ENCODE results near the gene TRIP12.

GRCh38 chr2:229889023-229889422 lies 32.8 kb downstream of the TRIP12 start:
- TF ChIP-seq CTCF (IDR thresholded peaks at IDR 0.05) (no peak), POLR2AphosphoS5 (IDR thresholded peaks at IDR 0.05; ENCODE audit: low read depth, low read length) (no peak), REST (IDR thresholded peaks at IDR 0.05; ENCODE audit: insufficient read depth in 1 of 2, low read depth in 2 of 2, low read length in 1 of 2) (no peak)
